ENCODE results near the gene FKBP3. TPM values are rescaled to one million over a fixed set of nuclear protein-coding genes. Genes with fewer than 3 reads are reported as not detected.

The FKBP3 gene
- total and polyA plus RNA-seq, 4 donors: 30.6 to 76.5 (median 41.0) TPM

DNA sequence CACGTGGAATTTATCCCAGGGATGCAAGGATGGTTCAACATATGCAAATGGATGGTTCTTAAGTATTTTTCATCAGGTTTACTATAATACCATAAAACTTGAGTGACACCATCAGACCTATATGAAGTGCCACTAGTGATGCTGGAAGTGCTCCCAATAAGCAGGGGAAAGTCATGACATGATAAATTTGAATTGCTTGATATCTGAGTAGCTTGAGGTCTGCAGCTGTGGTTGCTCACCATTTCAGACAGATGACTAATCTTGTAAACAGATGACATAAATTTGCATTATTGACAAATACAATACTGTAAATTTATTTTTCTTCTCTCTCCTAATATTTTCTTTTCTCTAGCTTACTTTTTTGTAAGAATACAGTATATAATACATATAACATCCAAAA, 64.1 kb downstream of the FKBP3 start:
- H3K9me3 ChIP-seq (ENCODE audit: control insufficient read depth in 4 of 4, insufficient read depth in 3 of 4, low read length in 3 of 4): no peaks in the 10 kb centered on the region
- no peak overlapping the region for H3K9ac ChIP-seq (ENCODE audit: insufficient read depth in 1 of 2, low read length in 2 of 2)
- peaks cover 0 to 14% (median 5%) of the 10 kb centered on the region in 4 donors for H3K36me3 ChIP-seq (ENCODE audit: control insufficient read depth in 4 of 4, insufficient read depth in 4 of 4, low read length in 4 of 4)
- no peaks in the 10 kb centered on the region for H3K27me3 ChIP-seq (ENCODE audit: control insufficient read depth in 3 of 3, insufficient read depth in 3 of 3, low read length in 2 of 3)
- DNase-seq (no peak), ATAC-seq (ENCODE audit: insufficient read depth, low FRiP score) (no peak)
- H3K4me1 ChIP-seq (ENCODE audit: control insufficient read depth in 5 of 5, insufficient read depth in 5 of 5, low read length in 5 of 5): peaks cover 0 to 7% (median 0%) of the 10 kb centered on the region in 5 donors
- 91 to 95% methylated on average over 1 of the region's 1 CpG for WGBS, 2 donors
- H3K27ac ChIP-seq (ENCODE audit: low read depth in 1 of 2, low read length in 1 of 2): no peak overlapping the region
- TF ChIP-seq, protein P1, sequence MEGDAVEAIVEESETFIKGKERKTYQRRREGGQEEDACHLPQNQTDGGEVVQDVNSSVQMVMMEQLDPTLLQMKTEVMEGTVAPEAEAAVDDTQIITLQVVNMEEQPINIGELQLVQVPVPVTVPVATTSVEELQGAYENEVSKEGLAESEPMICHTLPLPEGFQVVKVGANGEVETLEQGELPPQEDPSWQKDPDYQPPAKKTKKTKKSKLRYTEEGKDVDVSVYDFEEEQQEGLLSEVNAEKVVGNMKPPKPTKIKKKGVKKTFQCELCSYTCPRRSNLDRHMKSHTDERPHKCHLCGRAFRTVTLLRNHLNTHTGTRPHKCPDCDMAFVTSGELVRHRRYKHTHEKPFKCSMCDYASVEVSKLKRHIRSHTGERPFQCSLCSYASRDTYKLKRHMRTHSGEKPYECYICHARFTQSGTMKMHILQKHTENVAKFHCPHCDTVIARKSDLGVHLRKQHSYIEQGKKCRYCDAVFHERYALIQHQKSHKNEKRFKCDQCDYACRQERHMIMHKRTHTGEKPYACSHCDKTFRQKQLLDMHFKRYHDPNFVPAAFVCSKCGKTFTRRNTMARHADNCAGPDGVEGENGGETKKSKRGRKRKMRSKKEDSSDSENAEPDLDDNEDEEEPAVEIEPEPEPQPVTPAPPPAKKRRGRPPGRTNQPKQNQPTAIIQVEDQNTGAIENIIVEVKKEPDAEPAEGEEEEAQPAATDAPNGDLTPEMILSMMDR (IDR thresholded peaks at IDR 0.05; ENCODE audit: control extremely low read depth, extremely low read depth): no peak
- H3K4me3 ChIP-seq: no peak overlapping the region

DNA sequence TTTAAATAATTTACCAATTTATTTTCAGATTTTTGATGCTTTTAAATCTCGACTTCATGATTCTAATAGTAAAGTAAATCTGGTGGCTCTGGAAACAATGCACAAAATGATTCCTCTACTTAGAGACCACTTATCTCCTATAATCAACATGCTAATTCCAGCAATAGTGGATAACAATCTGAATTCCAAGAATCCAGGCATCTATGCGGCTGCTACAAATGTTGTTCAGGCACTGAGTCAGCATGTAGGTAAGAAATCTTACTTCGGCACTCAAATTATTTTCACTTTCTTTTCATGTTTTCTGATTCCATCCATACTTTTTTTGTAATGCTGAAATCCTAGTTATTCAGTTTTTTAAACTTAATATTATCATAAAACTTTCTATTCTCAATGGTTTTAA, 65.9 kb downstream of the FKBP3 start:
- DNase-seq (no peak), ATAC-seq (ENCODE audit: insufficient read depth, low FRiP score) (no peak)
- Histone ChIP-seq H3K9me3 (ENCODE audit: control insufficient read depth in 4 of 4, insufficient read depth in 3 of 4, low read length in 3 of 4) (no peaks in the 10 kb centered on the region), H3K27me3 (ENCODE audit: control insufficient read depth in 3 of 3, insufficient read depth in 3 of 3, low read length in 2 of 3) (no peaks in the 10 kb centered on the region), H3K9ac (ENCODE audit: insufficient read depth in 1 of 2, low read length in 2 of 2) (no peak overlapping the region), H3K4me1 (ENCODE audit: control insufficient read depth in 5 of 5, insufficient read depth in 5 of 5, low read length in 5 of 5) (peaks cover 0 to 14% (median 0%) of the 10 kb centered on the region in 5 donors), H3K4me3 (no peak overlapping the region), H3K36me3 (ENCODE audit: control insufficient read depth in 4 of 4, insufficient read depth in 4 of 4, low read length in 4 of 4) (peaks cover 0 to 14% (median 4%) of the 10 kb centered on the region in 4 donors), H3K27ac (ENCODE audit: low read depth in 1 of 2, low read length in 1 of 2) (no peak overlapping the region)
- 96 to 97% methylated on average over 3 of the region's 3 CpGs for WGBS, 2 donors
- TF ChIP-seq, protein P1 (IDR thresholded peaks at IDR 0.05; ENCODE audit: control extremely low read depth, extremely low read depth): no peak

DNA sequence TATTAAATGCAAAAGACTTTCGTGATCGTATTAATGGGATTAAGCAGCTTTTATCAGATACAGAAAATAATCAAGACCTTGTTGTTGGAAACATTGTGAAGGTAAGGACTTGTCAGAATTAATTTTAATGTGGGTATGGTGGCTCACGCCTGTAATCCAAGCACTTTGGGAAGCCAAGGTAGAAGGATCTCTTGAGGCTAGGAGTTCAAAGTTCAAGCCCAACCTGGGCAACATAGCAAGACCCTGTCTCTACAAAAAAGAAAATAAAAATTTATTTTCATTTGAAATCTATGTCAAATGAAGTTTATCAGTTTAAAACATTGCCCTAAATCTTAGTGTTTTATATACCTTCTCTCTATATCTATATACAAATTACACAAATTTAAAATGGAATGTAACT, 67.6 kb downstream of the FKBP3 start:
- H3K9ac ChIP-seq (ENCODE audit: insufficient read depth in 1 of 2, low read length in 2 of 2): no peak overlapping the region
- 97 to 99% methylated on average over 3 of the region's 3 CpGs for WGBS, 2 donors
- DNase-seq (no peak), ATAC-seq (ENCODE audit: insufficient read depth, low FRiP score) (no peak)
- no peak overlapping the region for H3K4me3 ChIP-seq
- TF ChIP-seq, protein P1 (IDR thresholded peaks at IDR 0.05; ENCODE audit: control extremely low read depth, extremely low read depth): no peak
- H3K4me1 ChIP-seq (ENCODE audit: control insufficient read depth in 5 of 5, insufficient read depth in 5 of 5, low read length in 5 of 5): peaks cover 0 to 14% (median 0%) of the 10 kb centered on the region in 5 donors
- no peaks in the 10 kb centered on the region for H3K27me3 ChIP-seq (ENCODE audit: control insufficient read depth in 3 of 3, insufficient read depth in 3 of 3, low read length in 2 of 3)
- H3K36me3 ChIP-seq (ENCODE audit: control insufficient read depth in 4 of 4, insufficient read depth in 4 of 4, low read length in 4 of 4): peaks cover 0 to 11% (median 3%) of the 10 kb centered on the region in 4 donors
- no peaks in the 10 kb centered on the region for H3K9me3 ChIP-seq (ENCODE audit: control insufficient read depth in 4 of 4, insufficient read depth in 3 of 4, low read length in 3 of 4)
- H3K27ac ChIP-seq (ENCODE audit: low read depth in 1 of 2, low read length in 1 of 2): no peak overlapping the region

DNA sequence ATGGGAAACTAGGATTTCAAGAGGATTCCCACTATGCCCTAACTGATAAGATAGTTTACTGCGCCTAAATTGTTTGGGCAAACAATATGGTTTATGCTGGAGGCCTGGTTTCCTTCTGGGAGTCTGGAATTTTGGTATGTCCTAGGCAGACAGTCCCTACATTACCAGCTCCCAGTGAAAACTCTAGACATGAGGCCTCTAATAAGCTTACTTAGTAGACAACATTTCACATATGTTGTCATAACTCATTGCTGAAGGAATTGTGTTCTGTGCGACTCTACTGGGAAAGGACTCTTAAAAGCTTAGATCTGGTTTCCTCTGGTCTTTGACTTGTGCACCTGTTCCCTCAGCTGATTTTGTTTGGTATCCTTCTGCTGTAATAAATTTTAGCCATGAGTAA, 68.3 kb downstream of the FKBP3 start:
- Histone ChIP-seq H3K4me3 (no peak overlapping the region), H3K4me1 (ENCODE audit: control insufficient read depth in 5 of 5, insufficient read depth in 5 of 5, low read length in 5 of 5) (peaks cover 0 to 14% (median 0%) of the 10 kb centered on the region in 5 donors), H3K27me3 (ENCODE audit: control insufficient read depth in 3 of 3, insufficient read depth in 3 of 3, low read length in 2 of 3) (no peaks in the 10 kb centered on the region), H3K9ac (ENCODE audit: insufficient read depth in 1 of 2, low read length in 2 of 2) (no peak overlapping the region), H3K27ac (ENCODE audit: low read depth in 1 of 2, low read length in 1 of 2) (peak overlapping the region in 1 of 2 donors; percentile 40), H3K9me3 (ENCODE audit: control insufficient read depth in 4 of 4, insufficient read depth in 3 of 4, low read length in 3 of 4) (no peaks in the 10 kb centered on the region), H3K36me3 (ENCODE audit: control insufficient read depth in 4 of 4, insufficient read depth in 4 of 4, low read length in 4 of 4) (peaks cover 0 to 11% (median 3%) of the 10 kb centered on the region in 4 donors)
- TF ChIP-seq, protein P1 (IDR thresholded peaks at IDR 0.05; ENCODE audit: control extremely low read depth, extremely low read depth): no peak
- WGBS, 2 donors: 87 to 92% methylated on average over 2 of the region's 2 CpGs
- DNase-seq (no peak), ATAC-seq (ENCODE audit: insufficient read depth, low FRiP score) (no peak)

All from lung (tissue), 12 donors.